Superior temporal gyrus (tissue), 1 donor: Measurements from ENCODE around the gene AP2B1.
A peak's percentile ranks its signal among the peaks of the same experiment; 100 is the strongest.
"Not testable (repeated sequence)": the region's sequence is repeated elsewhere in the genome, so short reads cannot be mapped to it uniquely, and the experiment has no call there.

Experiments used
- DNase-seq: peaks from one replicate; pipeline ENCODE4 v3.0.0-alpha.2; 2016; ENCODE audit errors: extremely low spot score

Gene AP2B1

DNA sequence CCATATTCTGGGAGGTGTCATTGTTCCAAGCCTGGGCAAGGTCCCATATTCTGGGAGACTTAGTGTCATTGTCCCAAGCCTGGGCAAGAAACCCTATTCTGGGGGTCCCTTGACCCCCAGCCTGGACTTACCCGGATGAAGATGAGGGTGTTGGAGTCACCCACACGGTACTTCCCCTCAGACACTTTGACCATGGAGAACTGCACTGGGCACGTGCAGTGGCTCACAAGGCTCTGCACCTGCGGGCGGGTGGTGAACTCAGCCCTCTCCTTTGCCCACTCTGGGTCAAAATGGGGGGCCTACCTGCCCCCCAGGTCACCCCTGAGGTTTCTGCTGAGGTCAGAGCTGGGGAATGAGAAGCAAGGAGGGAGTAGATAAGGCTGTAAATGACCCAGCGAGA lies 161.9 kb downstream of the AP2B1 start:
- DNase-seq, result no peak

GRCh38 chr17:35749560-35750412 lies 162.7 kb downstream of the AP2B1 start:
- no peak for DNase-seq

GRCh38 chr17:35750526-35751395 lies 163.6 kb downstream of the AP2B1 start:
- DNase-seq, result no peak

GRCh38 chr17:35751541-35751940 lies 164.4 kb downstream of the AP2B1 start:
- DNase-seq, result not testable (repeated sequence)

GRCh38 chr17:35752471-35752870 lies 165.3 kb downstream of the AP2B1 start:
- no peak for DNase-seq

DNA sequence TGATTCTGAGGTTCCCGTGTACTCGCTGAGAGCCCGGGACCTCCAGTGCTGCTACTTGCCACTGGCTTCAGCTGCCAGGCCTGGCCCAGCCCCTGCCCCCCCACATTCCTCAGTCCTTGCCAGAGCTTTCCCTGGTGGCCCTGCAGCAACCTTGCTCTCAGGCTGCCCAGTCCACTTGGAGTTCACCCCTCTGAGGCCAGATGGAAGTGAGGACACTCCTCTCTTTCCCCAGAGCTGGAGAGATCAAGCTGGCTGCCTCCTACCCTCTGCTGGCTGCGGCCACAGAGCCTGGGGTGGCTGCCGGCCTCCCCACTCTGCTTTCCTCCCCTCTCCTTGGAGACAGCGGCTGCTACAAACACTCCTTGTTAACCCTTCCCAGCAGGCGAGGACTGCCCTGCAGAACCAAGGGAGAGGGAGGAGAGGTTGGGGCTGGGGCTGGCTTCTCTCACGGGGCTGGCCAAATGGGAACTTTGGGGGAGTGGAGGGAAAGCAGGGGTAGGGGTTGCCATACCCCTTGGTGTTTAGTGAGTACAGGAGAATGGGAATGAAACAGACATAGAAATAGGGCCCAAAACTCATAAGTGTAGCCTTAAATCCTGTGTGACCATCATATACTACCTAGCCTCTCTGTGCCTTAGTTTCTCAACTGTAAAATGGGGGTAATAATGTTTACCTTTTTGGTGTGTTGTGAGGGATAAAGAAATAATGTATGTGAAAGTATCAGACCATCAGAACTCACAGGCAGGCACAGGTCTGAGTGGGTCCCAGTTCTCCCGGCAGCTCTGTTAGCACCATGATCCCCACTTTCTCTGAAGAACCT lies 166.0 kb downstream of the AP2B1 start, which contains the start of gene GAS2L2:
Gene GAS2L2 (minus strand): TSS at position 295 of the 820 bp plus-strand sequence. CDS start 389 bp downstream, outside the sequence.
- DNase-seq, result no peak

DNA sequence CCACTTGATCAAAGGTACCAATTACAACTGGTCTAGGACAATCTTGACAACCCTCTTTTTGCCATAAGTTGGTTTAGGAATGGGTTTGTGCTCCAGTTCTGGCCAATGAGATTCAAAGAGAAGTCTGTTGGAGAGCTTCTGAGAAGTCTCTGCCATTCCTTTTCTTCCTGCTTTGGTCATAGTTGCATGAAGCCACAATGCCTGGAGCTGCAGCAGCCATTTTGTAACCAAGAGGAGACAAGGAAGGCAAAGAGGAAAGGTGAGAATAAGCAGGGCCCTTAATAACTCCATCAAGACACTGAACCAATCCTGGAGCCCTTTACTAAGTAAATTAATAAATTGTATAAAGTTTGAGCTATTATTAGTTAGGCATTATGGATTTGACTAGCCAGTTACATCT lies 170.1 kb downstream of the AP2B1 start:
- DNase-seq, result no peak

- DNase-seq, result no peak
These were observed 173.5 kb downstream of the AP2B1 start, which contains the start of gene C17orf50 for GRCh38 chr17:35760587-35760986. Gene C17orf50, plus strand, starts transcription at chr17:35760887. Its CDS starts 55 bp downstream, at chr17:35760942.

- DNase-seq, result no peak
These were observed 174.5 kb downstream of the AP2B1 start for GRCh38 chr17:35761601-35762000.

- DNase-seq, result no peak
These were observed 176.6 kb downstream of the AP2B1 start for GRCh38 chr17:35763767-35764122.

DNA sequence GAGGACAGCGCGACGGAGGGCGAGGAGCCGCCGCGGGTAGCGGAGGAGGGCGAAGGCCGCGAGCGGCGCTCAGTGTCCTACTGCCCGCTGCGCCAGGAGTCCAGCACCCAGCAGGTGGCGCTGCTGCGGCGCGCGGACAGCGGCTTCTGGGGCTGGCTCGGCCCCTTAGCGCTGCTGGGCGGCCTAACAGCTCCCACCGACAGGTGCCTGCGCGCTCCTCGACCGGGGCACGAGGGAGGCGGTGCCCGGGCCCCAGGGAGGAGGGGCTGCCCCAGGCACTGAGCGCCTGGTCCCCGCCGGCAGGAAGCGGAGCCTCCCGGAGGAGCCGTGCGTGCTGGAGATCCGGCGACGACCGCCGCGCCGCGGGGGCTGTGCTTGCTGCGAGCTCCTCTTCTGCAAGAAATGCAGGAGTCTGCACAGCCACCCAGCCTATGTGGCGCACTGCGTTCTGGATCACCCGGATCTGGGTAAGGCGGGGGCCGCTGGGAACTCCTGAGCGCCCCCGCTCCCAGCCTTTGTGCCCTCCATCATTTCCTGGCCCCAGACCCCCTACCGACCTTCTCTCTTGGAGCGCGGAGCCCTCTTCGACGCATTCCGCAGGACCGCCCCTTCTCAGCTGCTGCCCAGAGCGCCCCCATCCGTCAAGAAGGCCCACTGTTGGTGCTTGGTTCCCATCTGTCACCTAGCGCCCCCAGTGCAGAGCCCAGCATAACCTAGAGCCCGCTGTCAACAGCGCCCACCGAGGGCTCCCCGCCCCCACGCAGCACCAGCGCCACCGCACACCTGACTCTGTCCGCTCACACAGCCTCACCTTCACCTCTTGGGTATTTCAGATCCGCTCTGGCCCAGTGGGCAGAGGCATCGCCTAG lies 177.2 kb downstream of the AP2B1 start:
- peak; percentile 84 for DNase-seq

- DNase-seq, result no peak
These were observed 178.1 kb downstream of the AP2B1 start for GRCh38 chr17:35765086-35765710.

DNA sequence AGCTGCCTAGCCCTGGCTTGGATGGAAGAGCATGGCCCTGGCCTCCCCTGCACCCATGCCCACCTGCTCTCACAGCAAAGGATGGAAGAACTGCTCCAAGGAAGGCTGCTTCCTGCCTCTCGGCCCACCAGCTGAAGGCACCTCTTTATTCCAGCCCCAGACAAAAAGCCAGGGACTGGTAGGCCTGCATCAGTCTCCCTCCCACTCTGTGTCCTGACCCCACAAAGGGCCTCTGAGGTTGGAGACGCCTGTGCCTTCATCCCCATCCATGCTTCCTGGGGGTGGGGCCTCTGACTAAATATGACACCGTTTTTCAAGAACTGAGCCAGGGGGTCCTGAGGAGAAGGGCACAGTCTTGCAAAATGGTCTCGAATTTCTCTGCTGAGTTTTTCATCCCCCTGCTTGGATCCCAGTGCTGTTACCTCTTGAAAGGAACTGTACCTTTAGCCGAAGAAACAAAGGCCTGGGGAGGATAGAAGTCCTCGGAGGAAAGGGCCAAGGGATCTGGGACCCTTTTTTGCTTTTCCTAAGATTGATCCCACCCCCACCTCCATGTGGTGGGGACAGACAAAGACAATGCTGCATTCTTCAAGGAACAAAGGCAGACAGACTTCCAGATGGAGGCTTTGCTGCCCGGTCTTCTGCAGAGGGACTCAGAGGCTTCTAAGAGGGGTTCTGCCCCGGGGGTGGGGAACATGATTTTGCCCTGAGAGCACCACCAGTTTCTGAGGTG lies 178.8 kb downstream of the AP2B1 start:
- no peak for DNase-seq

- DNase-seq, result no peak
These were observed 179.4 kb downstream of the AP2B1 start for GRCh38 chr17:35766489-35766877.

GRCh38 chr17:35766903-35767510 lies 179.9 kb downstream of the AP2B1 start:
- peak; percentile 41 for DNase-seq

DNA sequence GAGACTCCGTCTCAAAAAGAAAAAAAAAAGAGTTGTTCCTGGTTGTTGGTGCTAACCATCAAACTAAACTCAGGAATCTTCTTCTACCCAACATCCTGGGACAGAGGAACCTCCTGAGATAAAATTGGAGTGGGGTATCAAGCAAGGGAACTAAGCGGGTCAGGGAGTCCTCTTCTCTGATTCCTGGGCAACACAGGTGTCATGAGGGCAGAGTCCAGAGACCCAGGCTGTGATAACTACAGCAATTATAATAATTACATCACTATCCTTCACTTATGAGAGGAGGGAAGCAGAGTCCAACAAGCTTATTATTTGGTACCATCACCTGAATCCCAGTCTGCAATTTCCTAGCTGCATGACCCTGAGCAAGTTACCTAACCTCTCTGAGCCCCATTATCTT lies 181.7 kb downstream of the AP2B1 start:
- DNase-seq, result no peak

GRCh38 chr17:35769895-35770486 lies 182.9 kb downstream of the AP2B1 start:
- DNase-seq, result no peak

GRCh38 chr17:35773129-35773528 lies 186.0 kb downstream of the AP2B1 start:
- DNase-seq, result no peak
